GM19035 (cell line): ENCODE measurements around the gene GRM8.
"Not testable (repeated sequence)": the region's sequence is repeated elsewhere in the genome, so short reads cannot be mapped to it uniquely, and the experiment has no call there.

Source experiments
- ATAC-seq: cut with Tn5 transposase; IDR thresholded peaks from one replicate; pipeline ENCODE4 v1.9.1; 2021; ENCODE audit not compliant: unreplicated experiment

Gene GRM8

DNA sequence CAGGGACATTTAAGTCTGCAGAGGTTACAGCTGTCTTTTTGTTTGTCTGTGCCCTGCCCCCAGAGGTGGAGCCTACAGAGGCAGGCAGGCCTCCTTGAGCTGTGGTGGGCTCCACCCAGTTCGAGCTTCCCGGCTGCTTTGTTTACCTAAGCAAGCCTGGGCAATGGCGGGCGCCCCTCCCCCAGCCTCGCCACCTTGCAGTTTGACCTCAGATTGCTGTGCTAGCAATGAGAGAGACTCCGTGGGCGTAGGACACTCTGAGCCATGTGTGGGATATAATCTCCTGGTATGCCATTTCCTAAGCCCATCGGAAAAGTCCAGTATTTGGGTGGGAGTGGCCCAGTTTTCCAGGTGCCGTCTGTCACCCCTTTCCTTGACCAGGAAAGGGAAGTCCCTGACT lies 421.5 kb downstream of the GRM8 start:
- ATAC-seq, result not testable (repeated sequence)

DNA sequence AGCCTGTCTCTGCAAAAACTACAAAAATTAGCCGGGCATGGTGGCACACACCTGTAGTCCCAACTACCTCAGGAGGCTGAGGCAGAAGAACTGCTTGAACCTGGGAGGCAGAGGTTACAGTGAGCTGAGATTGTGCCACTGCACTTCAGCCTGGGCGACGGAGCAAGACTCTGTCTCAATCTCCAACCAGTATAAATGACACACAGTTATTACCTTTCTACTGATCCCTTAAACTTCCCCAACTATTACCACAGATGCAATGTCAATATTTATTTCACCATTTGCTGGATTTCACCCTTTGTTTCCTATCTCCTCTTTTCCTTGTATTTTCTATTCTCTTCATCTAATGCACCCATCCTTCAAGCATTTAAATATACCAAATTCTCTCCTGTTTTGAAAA lies 431.8 kb downstream of the GRM8 start:
- no peak for ATAC-seq

DNA sequence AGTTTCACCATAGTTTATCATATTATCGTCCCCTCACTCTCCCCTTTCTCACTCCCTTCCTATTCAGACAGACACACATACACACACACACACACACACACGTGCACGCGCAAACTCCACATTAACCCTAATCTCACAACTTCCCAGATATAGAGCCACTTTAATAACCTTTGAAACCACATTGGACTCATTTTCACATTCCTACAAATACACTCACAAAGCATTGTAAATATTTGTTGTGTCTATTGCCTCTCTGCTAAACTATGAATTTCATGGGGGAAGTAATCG lies 433.6 kb downstream of the GRM8 start:
- ATAC-seq, result no peak

DNA sequence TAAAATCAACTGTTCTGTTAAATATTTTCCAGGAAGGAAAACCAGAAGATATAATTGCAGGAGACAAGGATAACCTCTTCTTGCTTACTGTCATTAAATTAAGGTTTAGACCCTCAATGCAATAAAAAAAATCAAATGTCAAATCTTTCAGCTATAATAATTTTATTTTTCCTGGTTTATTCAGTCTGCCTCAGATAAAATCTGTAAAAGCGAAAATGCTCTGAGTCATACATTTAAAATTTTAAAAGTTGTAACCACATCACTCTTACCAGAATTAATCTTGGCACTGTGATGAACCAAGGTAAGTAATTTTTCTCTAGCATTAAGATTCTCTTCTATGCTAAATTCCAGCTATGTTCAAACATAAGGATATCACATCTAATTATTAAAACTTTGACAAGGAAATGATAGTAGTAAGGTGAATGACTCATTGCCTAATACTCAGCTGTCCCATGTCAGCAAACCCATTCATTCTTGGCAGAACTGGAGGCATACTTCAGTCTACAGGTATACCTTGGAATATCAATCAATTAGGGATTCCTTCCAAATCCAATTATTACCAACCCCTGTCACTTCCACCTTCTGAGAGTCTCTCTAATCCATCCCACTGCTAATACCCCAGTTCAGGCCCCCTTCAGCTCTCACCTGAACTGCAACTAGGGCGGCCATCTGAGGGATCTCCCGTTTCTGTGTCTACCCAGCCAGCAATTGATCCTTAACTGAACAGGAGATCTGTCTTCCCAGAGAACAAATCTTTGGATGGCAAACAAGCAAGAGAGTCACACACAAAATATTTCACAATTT lies 434.1 kb downstream of the GRM8 start:
- no peak for ATAC-seq

DNA sequence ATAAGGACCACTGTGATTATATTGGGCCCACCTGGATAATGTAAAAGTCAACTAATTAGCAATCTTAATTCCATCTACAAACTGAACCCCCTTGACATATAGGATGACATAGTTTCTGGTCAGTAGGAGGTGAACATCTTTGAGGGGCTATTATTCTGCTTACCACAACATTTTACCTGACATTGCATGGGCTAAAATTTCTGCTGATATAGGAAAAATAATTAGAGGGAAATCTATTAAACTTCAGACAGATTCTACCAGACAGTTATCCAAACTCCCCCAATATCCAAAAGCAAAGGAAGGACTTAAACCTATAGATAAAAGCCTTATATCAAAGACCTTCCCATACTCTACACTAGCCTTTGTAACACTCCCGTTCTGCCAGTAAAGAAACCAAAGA lies 443.6 kb downstream of the GRM8 start:
- ATAC-seq, result no peak

DNA sequence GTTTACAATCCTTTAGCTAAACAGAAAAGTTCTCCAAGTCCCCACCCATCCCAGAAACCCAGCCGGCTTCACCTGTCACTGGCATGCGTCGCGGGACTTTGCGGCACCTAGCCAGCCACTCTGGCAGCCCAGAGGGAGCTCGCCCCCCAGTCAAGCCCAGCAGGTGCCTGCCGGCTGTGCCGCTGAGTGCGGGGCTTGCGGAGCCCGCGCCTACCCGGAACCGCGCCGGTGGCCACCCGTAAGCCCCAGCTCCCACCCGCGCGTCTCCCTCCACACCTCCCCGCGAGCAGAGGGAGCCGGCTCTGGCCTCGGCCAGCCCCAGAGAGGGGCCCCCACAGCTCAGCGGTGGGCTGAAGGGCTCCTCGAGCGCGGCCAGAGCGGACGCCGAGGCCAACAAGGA lies 446.1 kb downstream of the GRM8 start:
- ATAC-seq, result no peak

DNA sequence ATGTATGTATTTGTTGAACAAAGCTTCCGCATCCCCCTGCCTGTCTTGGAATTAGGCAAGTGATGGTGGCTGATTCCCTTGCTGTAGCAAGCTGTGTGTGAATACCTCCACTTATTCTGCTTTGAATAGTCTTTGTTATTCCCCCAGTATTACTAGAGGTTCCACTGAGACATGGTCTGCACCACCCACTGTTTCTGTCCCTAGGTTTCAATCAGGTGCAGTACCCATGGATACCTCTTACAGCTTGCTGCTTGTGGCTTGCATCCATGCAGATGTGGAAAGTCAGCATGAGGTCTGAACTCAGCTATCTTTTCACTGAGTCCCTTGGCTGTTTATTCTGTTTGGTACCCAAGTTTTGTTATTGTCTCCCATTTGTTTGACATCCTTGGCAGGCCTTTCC lies 447.4 kb downstream of the GRM8 start:
- ATAC-seq, result no peak

DNA sequence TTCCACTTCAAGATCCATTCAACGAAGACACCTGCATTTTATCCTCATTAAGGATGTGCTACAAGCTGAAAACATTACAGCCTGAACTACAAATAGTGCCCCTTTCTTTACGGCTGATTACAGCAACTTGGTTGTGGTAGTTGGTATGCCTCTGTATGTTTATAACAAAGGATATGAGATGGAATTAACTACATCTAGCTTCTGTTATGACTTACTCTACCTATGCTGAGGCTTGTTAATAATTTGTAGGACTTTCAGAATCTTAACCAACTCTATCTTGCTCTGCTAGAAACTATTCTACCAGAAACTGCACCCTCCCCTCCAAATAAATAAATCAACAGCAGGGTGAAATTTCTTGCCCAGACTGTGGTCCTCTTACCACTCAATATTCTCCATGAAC lies 448.1 kb downstream of the GRM8 start:
- no peak for ATAC-seq

DNA sequence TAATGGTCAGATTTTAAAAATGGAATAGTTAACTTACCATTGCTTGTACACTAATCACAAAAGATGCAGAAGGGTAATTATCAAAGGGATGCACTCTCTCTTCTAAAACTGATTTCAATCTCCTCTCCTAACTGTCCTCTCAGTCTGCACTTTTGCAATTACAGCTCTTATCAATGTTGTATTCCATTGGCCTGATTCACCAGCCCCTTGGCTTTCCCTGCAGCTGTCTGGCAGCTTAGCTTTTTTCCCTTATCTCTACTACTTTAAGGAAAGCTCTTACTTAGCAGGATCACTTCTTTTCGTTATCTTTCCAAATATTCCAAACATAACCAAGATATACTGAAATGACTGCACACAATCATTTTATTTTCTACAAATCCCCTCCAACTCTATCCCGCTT lies 448.8 kb downstream of the GRM8 start:
- ATAC-seq, result no peak

DNA sequence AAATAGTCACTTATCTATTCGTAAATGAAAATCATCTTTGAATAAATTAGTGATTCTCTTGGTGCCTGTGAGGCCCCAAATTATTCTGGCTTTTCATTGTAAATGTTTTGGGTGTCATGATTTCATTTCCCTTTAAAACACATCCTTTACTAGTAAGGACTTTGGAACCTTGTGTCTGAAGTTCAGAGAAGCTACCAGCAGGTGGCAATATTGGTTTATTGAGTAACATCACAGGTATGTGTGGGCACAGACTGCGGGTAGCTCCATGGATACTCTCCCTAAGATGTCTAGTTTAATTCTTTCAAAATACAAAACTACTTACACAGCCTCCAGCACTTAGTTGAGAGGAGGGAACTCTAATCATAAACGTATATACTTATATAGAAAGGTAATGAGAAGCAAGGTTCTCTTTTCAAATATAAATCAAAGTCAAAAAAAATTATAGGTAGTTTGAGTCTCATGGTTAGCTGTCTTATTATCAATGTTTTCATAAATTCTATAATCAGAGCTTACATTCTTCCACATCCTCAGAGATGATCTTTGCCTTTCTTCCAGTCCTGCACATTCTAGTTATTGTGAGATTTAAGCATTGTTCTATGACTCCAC lies 449.6 kb downstream of the GRM8 start:
- peak; percentile 99 for ATAC-seq

DNA sequence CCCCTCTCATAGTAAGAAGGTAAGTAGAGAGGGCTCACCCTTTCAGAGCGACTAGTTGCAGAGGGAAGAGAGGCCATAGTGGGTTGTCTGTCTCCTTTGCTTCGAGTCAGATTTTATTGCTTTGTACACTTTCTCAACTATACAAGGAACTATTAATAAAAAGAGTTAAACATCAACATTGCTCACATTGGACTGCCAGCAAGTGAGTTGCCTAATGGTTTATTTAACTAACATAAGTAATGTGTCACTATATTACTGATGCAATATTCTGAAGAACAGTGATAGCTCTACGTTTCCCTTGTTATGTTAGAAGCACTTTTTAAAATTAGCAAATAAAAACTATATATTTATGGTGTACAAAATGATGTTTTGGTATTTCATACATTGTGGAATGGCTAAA lies 451.0 kb downstream of the GRM8 start:
- ATAC-seq, result no peak

DNA sequence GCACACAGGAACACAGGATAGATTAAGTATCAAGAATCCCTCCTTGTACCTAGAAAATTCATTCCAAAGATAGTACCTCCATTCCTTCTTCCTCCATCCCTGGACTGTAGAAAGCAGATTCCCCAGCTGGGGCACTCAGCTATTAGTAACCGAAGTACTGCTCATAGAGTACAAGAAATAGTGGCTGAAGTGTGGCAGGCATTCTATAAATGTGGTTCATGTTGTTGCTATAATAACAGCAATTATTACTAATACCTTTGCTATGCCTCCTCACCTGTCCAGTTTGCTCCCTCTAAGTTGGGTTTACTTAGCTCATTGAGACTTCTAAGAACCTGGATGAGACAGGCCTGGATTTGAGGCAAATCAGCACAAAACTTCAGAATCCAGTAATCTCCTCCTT lies 453.2 kb downstream of the GRM8 start:
- ATAC-seq, result no peak

DNA sequence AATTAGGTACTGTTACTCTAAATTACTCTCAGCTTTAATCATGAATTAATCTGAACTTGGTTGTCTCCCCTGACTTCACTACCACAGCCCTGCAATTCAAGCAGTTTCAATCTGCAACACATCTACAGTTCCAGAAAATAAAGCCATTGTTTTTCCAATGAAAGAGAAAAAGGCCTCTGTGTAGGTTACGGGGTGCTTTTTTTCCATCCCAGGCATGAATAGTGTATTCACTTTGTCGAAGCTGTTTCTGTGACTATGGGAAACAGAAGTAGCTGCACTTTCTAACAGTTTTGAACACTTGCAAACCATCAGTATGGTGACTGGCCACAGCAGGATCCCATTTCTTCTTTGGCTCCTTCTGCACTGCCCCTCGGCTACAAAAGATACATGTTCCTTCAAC lies 460.2 kb downstream of the GRM8 start:
- ATAC-seq, result no peak

DNA sequence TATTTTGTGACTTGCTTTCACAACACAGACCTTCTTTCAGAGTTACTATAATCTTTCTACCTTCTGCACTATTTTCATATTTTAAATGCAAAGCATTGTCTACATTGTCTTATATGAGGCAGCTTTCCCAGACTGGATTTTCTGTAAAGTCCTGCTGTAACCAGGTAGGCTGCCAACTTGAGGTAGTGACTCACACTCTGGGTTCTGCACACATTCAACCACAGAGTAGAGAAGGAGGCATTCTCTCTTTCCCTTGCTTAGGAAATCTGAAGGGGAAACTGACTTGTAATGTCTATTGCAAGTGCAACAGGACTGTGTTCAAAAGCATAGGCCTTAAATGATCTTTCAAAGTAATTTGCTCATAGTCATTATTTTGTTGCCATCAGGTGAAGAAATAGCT lies 461.4 kb downstream of the GRM8 start:
- ATAC-seq, result no peak

DNA sequence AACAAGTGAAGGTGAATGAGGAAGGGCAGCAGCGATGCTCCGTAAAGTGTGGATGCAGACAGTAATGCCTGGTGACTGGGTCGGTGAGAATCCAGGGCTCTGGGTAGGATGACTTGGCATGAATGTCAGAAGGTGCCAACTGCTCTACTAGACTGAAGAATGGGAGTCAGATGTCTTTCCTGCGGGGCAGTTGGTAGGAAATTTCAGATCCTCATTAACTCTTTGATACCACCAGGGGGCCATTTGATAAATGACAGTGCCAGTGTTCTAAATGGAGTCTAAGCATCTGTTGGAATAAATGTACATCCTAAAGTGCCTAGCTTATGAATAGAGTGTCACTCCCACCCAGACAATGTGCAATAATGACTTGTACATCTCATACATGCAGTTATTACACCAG lies 462.0 kb downstream of the GRM8 start:
- no peak for ATAC-seq

DNA sequence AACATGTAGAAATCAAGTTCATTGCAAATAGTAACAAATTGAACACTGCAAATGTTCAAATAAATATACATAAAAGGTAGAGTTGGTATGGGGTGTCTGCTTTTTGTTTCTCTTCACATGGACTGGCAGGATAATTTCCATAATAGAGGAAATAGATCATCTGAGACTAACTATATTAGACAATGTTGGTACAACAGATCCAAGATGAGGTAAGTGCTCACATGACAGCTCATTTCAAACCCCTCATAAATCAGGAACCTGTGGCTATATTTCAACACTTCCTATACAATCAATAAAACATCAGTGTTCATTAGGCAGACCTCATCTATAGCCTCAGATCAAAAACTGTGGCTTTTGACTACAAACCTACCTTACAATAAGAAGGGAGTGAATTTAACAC lies 469.1 kb downstream of the GRM8 start:
- ATAC-seq, result no peak

DNA sequence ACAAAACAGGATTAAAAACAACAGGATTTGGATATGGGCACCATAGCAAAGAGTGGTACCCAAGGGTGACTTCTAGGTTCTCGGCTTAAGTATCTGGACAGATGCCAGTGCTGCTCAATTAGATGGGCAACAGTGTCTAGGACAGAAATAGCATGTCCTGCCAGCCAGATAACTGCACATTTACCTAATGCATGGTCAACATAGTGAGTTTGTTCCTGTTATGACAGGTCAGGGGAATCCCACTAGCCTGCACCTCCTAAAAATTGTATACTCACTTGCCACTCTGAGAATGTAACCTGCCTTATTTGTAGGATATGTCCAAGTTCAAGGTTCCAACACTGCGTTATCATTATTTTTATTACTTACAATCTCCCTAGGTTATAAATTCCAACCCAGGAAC lies 471.7 kb downstream of the GRM8 start:
- peak; percentile 89 for ATAC-seq

DNA sequence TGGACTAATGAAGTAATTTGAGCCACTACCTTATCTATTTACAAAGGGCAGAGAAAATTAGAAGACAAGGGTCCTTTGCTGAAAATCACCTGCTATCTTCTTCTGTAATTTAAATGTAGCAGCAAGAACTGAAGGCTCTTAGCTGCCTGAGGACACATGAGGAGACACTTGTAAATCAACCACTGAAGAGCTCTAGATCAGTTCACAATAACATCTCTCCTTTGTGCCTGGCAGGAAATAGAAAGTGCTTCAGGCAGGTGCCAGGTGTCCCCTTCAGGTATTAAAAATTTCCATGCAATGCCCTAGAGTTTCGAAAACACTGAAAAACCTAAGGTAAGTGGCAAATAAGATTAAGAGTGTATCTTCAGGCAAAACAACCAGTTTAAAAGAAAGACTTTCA lies 474.6 kb downstream of the GRM8 start:
- ATAC-seq, result no peak

DNA sequence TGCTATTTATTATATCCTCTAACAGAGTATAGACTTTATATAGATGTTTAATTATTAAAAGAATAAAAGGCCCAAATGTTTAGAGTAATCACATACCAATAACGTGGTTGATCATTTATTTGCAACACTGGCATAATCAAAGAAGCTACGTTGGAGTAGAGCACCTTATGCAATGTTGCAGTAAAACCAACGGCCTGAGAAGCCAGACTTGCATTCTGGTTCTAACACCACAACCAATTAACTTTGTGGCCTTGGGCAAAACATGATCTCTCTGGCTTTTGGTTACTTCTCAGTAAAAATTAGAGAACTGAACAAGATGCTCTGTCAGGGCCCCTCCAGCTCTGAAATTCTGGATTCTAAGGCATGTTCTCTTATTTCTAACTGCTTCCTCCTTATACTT lies 476.2 kb downstream of the GRM8 start:
- no peak for ATAC-seq

DNA sequence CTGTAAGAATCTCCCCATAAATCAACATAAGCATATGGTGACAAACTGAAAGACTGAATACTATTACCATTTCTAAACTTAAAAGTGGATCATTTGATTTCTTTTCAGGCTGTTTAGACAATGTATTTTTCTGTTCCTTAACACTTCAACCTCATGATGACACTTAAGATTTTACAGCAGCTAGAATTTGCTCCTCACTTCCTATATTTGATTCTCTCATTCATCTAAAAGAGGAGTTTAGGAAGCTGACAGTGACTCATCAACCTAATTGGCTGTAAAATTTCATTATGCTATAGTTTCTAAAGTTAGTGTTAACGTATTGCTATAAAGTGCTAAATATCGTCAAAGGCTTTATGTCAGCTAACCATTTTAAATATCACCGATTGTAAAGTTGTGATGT lies 478.7 kb downstream of the GRM8 start:
- ATAC-seq, result no peak

DNA sequence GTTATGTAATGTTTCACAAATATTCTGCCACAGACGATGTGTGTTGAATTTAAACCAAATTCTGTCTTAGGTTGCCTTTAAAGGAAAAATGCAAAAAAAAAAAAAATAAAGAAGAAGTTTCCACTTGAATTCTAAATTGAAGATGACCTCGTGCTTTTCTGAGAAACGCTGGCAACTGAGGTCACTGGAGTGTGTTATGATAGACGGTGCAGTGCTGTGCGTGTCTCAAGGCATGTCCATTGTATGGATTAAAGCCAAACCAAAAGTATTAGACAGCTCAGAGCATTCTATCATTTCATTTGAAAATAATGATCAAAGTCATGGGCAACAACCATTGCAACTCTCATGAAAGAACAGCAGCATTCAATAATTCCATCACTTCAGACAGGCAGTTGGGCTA lies 483.9 kb downstream of the GRM8 start:
- ATAC-seq, result no peak

DNA sequence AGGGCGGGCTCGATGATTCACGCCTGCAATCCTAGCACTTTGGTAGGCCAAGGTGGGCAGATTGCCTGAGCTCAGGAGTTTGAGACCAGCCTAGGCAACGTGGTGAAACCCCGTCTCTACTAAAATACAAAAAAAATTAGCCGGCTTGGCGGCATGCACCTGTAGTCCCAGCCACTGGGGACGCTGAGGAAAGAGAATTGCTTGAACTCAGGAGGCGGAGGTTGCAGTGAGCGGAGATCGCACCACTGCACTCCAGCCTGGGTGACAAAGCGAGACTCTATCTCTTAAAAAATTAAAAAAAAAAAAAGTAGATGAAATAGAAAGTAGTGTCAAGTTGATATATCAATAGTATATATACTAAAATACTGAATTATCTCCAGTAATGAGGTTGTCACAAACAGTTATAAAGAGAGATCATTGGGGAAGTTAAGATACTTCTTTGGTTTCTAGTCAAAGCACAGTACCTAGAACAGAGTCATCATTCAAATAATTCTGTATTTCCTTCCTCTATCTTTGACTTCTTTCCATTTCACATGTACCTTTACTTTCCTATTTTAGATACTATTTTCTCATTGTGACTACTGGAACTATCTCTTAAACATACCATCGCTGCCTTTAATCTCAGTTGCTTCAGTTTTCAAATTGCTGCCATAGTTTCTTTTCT lies 491.7 kb downstream of the GRM8 start:
- no peak for ATAC-seq

DNA sequence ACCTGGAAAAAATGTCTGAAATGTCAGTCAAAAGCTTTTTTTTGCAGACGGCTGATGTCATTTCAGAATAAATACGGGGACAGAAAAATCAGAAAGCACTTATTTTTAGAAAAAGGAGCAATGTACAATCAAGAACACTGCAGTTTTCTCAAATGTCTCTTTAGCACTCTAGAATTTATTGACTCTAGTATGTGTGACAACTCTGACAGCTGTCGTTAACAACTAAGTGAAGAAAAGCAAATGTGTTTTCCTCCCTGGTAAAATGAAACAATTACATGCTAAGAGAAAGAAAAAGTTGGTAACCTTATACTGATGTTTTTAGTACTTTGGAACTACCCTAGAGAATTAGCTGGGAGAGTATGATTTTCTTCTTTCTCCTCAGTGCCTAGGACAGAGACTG lies 497.4 kb downstream of the GRM8 start:
- ATAC-seq, result no peak
